Stimulated activated naive CD8-positive, alpha-beta T cell treated with anti-CD3 and anti-CD28 coated beads, Interleukin-15, Interleukin-2, amounts not matched to agents 100 U/mL and 50 U/mL, for 24 hours (primary cell): ENCODE data around the gene FAM193B.
A peak's percentile ranks its signal among the peaks of the same experiment; 100 is the strongest.
"Not testable (repeated sequence)": the region's sequence is repeated elsewhere in the genome, so short reads cannot be mapped to it uniquely, and the experiment has no call there.

Source experiments
- ATAC-seq: fragments of 150-1000 bp; cut with Tn5 transposase; one replicate; pipeline ENCODE4 v1.10.0; 2021
- DNase-seq: peaks from one replicate; pipeline ENCODE4 v3.0.0; 2021

The FAM193B gene

DNA sequence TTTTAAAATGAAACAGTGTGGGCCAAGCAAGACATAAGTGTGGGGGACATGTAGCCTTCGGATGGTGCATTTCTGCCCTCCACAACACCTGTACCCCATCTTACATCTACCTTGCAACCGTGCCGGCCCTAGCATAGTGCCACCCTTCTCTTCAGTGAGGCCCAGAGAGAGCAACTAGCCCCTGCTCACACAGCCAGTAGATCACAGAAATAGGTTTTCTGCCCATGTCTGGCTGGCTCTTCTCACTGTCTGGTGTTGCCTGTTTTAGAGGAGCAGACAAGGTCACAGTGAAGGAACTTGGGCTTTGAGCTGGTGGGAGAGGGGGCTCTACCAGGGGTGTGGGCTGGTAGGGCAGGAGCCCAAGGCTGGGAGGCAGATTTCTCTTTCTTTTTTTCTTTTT is 68.1 kb downstream of the FAM193B start:
- no peak for ATAC-seq
- no peak for DNase-seq

DNA sequence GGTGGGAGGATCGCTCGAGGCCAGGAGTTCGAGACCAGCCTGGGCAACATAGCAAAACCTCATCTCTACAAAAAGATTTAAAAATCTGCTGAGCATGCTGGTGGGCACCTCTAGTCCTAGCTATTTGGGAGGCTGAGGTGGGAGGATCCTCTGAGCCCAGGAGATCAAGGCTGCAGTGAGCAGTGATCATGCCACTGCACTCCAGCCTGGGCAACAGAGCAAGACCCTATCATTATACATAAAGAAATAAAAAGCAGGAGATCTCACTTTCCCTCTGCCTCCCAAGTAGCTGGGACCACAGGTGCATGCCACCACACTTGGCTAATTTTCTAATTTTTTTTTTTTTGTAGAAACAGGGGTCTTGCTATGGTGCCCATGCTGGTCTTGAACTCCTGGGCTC is 68.6 kb downstream of the FAM193B start:
- DNase-seq, ATAC-seq: not testable (repeated sequence)

DNA sequence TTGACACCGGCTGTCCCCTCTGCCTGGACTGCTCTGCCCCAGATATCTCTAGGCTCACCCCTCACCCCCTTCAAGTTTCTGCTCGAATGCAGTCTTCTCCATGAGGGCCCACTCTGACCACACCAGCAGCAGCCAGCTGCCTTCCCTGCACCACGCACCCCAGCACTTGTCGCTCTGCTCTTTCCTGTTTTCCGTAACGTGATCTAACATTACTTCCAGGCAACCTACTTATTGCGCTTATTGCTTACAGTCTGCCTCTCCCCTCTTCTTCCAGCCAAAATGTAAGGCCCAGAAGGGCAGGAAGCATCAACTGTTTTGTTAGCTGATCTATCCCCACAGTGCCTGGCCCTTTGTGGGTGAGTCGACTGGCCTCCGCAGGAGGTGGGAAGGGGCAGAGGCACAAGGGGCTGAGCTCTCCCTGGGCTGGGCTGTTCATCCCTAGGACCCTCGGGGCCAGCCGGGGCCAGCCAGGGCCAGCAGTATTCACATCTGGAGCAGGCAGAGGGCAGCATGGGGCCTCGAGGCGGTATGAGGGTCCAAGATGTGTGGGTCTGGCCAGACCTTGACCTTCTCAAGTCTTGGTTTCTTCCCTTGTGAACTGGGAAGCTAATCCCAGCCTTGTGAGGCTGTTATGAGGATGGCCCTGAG is 69.3 kb downstream of the FAM193B start:
- DNase-seq, result no peak
- no peak for ATAC-seq

DNA sequence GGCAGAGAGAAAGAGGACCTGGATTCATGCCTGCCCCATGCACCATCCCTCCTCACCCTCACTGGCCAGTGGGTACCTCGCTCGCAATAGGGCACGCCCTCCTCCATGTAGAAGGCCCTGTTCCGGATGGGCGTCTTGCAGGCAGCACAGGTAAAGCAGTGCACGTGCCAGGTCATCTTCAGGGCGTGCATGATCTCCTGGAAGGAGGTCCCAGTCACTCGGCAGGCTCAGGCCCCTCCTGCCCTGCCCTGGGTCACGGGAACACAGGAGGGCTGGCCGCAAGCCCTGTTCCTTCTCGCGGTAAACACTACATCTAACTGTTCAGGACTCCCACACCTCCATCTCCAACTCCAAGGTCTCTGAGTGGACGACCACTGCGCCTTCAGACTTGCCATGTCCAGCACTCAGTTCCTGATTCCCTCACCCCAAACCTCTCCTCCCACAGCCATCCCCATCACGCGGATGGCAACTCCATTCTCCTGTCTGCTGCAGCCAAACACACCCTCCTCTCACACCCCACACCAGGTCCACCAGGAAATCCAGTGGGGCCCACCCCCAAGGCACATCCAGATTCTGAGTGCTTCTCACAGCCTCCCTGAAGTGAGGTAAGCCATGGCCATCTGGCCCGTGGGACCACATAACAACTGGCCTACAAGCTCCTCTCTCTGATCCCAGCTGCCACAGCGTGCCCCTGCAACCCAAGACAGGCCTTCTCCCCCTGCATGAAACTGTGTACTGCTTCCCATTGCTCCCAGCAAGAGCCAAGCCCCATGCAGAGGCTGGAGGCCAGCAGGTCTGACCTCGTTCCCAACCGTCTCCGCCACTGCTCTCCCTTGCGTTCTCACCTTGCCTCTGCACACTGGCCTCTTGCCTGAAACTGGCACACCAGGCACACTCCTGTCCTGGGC is 70.1 kb downstream of the FAM193B start:
- ATAC-seq (no peak), DNase-seq (no peak)

DNA sequence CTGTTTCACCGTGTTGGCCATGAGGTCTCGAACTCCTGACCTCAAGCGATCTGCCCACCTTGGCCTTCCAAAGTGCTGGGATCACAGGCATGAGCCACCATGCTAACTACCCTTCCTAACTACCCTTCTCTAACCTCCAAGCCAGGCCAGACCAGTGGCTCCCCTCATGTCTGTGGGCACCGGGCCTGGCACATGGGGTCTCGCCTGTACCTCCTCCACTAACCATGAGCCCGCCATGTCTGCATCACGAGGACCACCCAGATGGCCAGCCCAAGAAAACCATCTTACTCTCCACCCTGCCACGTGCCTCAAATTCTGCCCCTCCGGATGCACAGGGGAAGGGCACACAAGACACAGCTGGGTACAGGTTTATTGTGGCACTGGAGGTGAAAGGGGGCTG is 71.3 kb downstream of the FAM193B start:
- no peak for DNase-seq
- ATAC-seq, result no peak

DNA sequence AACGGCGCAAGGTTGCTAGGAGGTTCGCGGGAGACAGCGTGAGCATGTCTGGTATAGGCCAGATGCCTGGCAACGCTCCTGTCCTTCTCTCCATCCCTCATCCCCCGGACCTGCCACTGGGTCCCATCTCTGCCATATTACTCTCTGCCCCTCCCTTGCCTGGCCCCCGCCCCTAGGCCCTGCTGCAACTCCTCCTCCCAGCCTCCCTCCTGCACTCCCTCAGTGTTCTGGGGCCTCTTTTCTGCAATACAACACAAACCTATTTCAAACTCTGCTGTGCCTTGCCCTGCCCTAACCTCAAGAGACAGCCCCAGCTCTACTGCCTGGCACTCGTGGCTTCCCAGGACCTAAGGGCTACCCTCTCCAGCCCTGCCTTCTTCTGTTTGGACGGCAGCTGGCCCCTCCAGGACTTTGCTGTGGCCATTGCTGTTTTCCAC is 72.0 kb downstream of the FAM193B start:
- DNase-seq (no peak), ATAC-seq (no peak)

DNA sequence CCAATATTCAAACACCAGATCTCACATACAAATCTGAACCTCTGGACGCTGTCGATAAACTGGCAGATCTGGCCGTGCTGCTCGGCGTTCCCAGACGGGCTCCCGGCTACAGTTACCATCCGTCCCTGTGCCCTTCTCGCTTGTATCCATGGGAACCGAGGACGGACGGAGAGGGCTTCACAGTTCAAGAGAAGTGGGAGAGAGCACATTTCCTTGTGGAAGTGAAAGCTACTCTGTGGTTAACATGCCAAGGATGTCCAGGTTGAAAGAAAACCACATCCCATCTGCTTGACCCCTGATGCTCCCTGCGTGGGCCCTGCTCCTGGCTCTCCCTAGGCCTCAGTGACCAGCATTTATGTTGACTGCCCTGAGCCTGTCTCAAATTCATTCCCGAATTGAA is 74.6 kb downstream of the FAM193B start:
- no peak for ATAC-seq

DNA sequence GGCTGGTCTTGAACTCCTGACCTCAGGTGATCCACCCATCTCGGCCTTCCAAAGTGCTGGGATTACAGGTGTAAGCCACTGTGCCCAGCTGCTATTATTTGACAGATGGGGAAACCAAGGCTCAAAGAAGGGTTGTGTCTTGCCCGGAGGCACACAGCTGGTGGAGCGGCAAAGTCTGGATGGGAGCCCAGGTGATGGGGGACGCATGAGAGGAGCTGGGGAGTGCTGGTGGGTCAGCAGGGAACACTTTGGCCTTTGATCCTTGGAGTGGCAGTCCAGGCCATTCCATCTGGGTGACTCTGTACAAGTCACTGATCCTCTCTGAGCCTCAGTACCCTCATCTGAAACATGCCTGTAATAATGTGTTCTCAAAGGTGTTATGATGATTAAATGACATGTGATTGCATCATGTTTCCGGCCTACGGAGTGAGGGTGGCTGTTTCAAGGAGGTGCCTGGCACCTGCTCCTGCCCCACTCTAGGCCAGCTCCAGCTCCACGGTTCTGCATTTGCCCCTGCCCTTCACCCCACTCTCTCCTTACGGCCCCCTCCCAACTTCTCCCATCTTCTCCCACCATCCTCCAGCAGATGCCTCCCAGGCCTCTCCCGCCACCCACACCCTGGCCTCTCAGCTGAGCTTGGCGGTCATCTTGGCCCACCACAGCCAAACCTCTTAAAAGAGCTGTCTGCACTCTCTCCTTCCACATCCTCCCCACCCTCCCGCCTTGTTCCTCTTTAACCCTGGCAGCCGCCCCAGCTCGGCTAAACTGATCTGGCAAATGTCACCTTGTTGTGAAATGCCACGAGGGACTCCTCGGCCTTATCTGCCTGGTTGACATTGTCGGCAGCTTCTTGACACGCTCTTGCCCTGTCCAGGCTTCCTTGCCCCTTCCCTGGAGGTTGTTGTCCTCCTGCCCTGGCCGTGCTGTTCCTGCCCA is 75.4 kb downstream of the FAM193B start:
- DNase-seq (peak; percentile 72), ATAC-seq (peak; percentile 71)

More for the DNA sequence above, 74.6 kb downstream of the FAM193B start:
- no peak for DNase-seq

DNA sequence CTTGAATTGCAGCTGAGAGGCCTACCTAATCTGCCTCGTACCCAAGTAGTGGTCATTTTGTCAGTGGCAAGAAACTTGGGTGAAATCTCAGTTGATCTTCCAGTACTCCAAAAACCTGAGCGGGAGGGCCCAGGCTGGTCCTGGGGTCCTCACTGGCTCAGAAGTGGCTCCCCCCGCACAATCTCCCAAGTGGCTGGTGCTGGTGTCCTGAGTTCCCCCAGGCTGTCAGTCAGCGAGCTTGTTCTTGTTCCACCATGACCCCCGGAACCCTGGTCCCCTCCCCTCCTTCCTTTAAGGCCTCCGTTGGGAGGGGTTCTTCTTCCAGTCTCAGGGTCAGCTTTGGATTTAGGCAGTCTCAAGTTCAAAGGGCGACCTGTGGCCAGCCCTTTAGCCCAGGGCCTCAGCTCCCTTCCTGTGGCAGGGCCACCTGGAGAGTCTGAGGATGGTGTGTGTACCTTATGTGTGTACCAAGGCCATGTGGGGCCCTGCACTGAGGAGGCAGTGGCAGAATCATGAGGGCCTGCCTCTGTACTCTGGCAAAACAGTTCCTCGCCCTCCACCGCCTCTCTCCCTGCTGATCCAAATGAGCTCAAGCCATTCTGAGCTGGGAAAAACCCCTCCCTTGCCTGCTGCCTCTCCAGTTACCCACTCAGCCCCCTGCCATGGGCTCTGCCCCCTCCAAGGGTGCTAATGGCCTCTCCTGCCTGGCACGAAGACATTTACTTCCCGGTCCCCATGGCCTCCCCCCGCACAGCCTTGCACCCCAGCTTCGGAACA is 76.5 kb downstream of the FAM193B start:
- ATAC-seq (no peak), DNase-seq (no peak)

DNA sequence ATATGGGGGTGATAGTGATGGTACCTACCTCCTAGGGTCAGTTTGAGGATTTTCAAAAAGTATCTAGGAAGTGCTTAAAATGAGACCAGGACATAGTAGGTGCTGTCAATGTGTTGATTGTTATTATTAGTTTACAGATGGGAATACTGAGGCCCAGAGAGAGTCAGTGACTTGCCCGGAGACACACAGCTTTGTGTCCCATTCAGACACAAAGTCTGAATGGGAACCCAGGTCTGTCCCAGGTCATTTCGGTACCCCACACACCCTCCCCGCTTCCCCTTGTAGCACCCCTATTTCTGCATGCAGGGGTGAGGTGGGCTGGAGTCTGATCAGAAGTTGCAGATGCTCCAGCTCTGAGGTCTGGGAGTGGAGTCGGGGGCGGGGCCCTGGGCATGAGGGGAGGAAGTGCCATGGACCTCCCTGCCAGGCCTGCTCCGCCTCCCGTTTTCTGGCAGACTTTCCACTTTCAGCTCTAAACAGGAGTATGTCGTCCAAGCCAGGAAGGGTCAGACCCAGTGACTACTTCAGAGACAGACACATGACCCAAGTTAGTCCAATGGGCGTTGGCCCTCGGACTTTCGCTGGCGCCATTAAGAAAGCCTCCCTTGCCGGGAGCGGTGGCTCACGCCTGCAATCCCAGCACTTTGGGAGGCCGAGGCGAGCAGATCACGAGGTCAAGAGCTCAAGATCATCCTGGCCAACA is 77.7 kb downstream of the FAM193B start:
- ATAC-seq, result no peak
- DNase-seq, result no peak

DNA sequence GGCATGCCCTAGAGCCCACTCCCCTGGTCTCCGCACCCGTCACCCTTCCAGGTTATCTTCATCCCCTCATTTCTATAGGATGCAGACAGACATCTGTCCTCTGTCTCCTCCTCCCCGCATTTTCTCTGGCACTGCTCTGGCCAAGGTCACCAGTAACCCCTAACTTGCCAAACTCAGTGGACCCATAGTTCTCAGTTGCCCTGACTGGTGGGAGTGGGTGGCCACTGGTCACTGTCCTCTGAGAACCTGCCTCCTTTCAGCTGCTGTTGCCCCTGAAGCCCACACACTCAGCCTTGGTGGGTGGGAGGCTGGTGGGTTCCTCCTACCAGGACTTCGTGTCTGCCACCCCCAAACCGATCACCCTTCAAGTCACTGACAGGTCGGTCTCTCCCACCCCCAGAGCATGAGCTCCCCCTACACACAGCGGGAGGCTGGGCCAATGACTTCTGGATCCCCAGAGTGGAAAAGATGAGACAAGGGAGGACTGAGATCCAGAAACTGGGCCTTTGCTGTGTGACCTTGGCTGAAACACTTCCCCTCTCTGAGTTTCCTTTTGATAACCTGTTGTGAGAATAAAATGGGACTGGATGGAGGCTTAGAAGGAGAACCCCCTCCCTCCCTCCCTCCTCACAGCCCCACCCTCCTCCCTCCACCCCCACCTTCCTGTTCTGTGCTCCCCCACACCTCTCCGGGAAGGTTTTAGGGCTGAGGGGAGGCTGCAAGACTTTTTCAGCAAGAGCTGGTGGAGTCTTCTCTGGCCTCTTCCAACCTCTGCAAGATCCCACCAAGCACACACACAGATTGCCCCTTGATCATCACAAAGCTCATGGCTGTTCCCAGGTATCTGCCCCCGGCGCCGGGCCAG is 78.6 kb downstream of the FAM193B start:
- ATAC-seq, result peak; percentile 34
- peak; percentile 51 for DNase-seq

DNA sequence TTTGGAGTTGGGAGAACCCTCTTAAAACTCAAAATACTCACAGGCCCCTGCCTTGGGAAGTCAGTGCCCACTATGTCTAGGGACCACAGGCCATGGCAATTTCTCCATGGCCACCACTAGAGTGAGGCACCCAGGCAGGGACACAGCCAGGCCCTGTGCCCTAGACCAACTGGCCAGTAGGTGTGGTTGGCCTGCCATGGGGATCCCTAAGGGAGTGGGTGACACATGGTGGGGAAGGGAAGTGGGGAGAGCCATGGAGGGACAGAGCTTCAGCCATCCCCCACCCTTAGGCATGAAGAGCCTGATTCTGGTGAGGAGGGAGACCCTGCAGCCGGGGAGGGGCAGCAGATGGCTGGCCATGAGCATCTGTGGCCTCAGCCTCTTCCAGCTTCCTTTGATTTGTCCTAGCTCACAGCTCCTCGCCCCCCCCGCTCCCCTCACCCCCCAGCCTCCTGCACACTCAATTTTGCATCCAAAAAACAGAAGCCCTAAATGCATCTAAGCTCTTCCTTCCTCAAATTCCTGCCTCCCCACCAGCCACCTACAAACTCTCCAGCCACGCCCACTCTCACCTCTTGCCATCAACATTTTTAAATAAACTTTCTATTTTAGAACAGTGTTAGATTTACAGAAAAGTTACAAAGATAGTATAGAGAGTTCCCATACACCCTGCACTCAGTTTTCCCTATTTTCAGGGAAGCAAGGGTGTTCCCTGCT is 79.4 kb downstream of the FAM193B start:
- ATAC-seq (no peak), DNase-seq (no peak)

DNA sequence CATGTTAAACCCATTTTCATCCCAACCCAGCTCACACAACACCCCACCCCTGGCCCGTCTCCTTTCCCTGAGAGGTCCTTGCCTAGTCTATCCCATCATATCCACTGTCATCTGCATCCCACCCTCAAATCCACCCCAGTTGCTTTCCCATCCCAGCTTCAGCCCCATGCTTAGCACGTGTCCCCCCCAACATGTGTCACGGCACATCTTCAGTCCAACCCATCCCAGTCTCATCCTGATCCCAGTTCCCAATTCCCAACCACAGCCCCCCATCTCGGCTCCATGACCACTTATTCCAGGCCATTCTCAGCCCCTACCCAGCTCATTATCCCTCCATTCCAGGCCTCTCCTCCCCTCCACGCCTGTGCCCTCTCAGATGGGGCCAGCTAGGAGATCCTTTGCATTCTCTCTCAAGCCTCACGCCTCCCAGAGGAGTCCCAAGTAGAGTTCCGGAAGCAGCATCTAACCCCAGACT is 80.3 kb downstream of the FAM193B start:
- DNase-seq (no peak), ATAC-seq (no peak)

DNA sequence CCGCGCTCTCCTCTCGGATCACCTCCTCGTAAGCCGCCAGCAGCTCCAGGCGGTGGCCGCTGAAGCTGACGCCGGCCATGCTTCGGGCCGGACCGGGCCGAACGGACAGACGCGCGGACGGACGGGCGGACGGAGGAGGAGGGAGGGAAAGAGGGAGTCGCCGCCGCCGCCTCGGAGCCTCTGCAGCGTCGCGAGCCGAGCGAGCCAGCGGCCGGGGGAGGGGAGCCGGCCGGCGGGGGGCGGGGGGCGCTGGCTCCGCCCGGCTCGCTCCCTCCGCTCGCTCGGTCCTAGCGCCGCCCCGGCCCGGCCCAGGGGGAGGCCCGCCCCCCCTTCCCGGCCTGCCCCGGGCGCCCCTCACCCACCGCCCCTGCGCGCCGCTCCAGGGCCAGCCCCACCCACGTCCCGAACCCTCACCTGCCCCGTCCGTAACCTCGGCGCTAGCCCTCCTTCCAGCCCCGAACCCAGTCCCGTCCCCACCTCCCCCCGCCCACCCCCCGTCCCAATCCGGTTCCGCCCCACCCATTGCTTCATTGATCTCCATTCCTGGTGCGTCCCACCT is 80.8 kb downstream of the FAM193B start, which contains the start of gene DBN1:
TSS of gene DBN1 (minus strand) at position 192 of the 559 bp plus-strand sequence. CDS start at position 79, 113 bp downstream.
- DNase-seq (peak; percentile 61), ATAC-seq (peak; percentile 12)

DNA sequence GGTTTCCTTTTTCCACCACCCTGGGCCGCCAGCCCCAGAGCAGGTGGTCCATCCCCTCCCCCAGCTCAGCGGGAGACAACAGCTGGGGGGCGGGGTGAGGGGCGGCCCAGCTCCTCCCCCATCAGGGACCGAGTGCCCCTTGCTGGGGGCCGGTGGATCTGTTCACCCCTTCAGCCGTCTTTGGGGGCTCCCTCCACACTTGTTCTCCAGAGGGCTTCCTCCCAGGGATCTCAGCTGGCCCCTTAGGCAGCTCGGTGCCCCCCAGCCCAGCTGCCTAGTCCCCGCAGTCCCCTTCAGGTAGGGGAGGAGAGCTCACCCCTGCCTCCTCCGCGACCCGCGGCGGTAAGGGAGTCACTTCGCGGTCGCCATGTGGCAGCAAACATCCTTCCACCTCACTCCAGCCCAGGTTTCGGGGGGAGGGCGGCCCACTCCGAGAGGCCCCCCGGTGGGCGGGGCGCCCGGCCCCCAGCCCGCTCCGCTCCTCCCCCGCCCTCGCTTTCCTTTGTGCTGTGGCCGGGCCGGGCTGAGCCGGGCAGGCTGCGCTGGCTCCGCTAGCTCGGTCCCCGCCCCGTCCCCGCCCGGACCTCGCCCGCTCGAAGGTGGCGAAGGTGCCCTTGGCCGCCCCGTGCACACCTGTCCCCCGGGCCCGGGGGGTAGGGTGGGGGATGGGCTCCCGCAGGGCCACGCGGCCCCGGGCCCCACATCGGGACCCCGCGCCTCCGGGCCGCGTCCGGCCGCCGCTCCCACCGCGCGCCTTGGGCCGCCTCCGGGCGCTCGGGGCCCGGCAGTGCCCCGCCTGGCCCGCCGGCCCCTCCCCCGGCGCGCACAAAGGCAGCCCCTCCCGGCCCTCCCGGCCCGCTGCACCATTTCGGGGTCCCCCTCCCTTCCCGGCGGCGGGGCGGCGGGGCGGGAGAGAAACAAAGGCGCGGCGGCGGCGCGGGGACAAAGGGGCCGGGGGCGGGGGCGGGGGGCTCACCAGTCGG is 81.6 kb downstream of the FAM193B start:
- DNase-seq, result peak; percentile 88
- ATAC-seq, result peak; percentile 62

DNA sequence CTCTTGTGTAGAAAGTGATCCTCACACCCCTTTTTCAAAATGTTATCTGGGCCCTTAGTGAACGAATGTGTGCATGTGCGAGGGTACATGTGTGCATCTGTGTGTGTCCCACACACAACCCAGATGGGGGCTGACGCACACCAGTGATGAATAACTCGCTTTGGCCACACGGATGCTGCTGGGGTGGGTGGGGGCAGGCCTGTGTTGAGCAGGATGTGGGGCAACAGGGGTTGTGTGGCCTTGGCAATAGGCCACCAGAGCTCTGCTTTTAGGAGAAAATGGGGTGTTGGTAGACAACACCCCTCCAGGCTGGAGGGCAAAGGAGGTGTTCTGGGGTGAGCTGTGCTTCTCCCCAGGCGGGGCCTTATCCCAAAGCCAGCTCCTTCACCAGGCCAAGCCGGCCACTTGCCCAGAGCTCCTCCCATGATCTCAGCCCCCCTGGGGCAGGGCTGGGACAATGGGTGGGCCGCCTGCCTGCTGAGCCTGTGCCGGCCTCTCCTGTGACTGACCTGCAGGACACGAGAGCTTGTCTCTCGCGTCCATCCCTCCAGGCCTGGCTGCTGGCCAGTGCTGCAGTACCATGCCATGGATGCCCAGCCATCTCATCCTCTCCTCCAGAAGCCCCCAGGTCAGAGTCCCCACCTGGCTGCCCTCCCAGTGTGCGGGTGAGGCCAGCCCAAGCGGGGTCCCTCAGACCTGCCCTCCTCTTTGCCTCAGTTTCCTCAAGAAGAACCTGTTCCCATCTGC is 82.6 kb downstream of the FAM193B start:
- ATAC-seq (peak; percentile 64), DNase-seq (peak; percentile 75)
